HepG2 (cell line): ENCODE results near the gene ADGRD1. TPM values are rescaled to one million over a fixed set of nuclear protein-coding genes. Genes with fewer than 3 reads are reported as not detected.

Experiments used
- ATAC-seq: fragments of 200-7000 bp; cut with Tn5 transposase; 3 replicates; pipeline ENCODE4 v1.9.1; 2020; ENCODE audit warnings: mild to moderate bottlenecking, moderate library complexity
- BruUV-seq: library from RNA; stranded (reverse); fragments of 400-500 nt; replicated peaks from 2 replicates; lab custom pipeline; 2021; lab: Mats Ljungman, UMichigan
- CTCF ChIA-PET: fragments of 300-600 bp; formaldehyde crosslinking; extraction: SDS; loops from one replicate; lab custom pipeline; 2021; ENCODE audit warnings: low total read pairs, inconsistent platforms, low intra/inter-chr PET ratio; lab: Yijun Ruan, JAX
- POLR2A ChIA-PET: fragments of 350-600 bp; sonication (Branson Sonifier 250); formaldehyde crosslinking; loops from one replicate; lab custom pipeline; 2020; ENCODE audit warnings: antibody characterized with exemption, inconsistent platforms; lab: Yijun Ruan, JAX
- DNase-seq: peaks from one replicate; pipeline ENCODE4 v3.0.0-alpha.2; 2015; ENCODE audit warnings: low spot score
- FAIRE-seq: peaks from 3 replicates; lab custom pipeline; 2011; peaks lifted over from hg19 to GRCh38; lab: Jason Lieb, UNC
- H2AFZ ChIP-seq: one replicate; pipeline ENCODE4 v1.6.1; 2011; ENCODE audit warnings: low read length, inconsistent platforms
- H3K27ac ChIP-seq: fragments of 300-600 bp; 3 replicates; pipeline ENCODE4 v1.8.0; 2011; ENCODE audit warnings: mixed run types, mild to moderate bottlenecking, mixed read lengths, low read length, inconsistent platforms; ENCODE audit not compliant: insufficient read depth; ENCODE audit errors: extremely low read length
- H3K27me3 ChIP-seq, 2 experiments: fragments of 200-600 bp in 1 of 2; 2 replicates in 1 of 2; 3 replicates in 1 of 2; pipeline versions ENCODE4 v1.6.0 to v1.8.0; 2011; ENCODE audit warnings: low read length in 2 of 2, mild to moderate bottlenecking in 2 of 2, moderate library complexity in 2 of 2, inconsistent platforms in 1 of 2; ENCODE audit not compliant: insufficient read depth in 2 of 2, control insufficient read depth in 1 of 2
- H3K36me3 ChIP-seq, 2 experiments: fragments of 200-600 bp in 1 of 2; replicated peaks in 1 of 2; 2 replicates in 1 of 2; 3 replicates in 1 of 2; pipeline versions ENCODE4 v1.5.1 to v1.8.0; 2011; ENCODE audit warnings: low read length in 2 of 2, inconsistent platforms in 1 of 2; ENCODE audit not compliant: insufficient read depth in 2 of 2, control insufficient read depth in 1 of 2
- H3K4me1 ChIP-seq: 2 replicates; pipeline ENCODE4 v1.5.1; 2012; ENCODE audit warnings: low read length, inconsistent platforms; ENCODE audit not compliant: insufficient read depth
- H3K4me2 ChIP-seq: 2 replicates; pipeline ENCODE4 v1.6.0; 2011; ENCODE audit warnings: low read depth, low read length, inconsistent platforms
- H3K4me3 ChIP-seq, 3 experiments: fragments of 200-600 bp in 1 of 3; sonication (generic), shearing (Covaris generic) in 1 of 3; replicated peaks in 1 of 3; 2 replicates each; pipeline ENCODE4 v1.5.1; 2011 to 2016; ENCODE audit warnings: low read length in 3 of 3, inconsistent platforms in 2 of 3, low read depth in 2 of 3, mild to moderate bottlenecking in 2 of 3, control low read depth in 1 of 3, mixed read lengths in 1 of 3; ENCODE audit not compliant: insufficient read depth in 1 of 3
- H3K79me2 ChIP-seq: one replicate; pipeline ENCODE4 v1.6.1; 2011; ENCODE audit warnings: low read length, inconsistent platforms; ENCODE audit not compliant: insufficient read depth
- H3K9ac ChIP-seq: 2 replicates; pipeline ENCODE4 v1.6.0; 2011; ENCODE audit warnings: mild to moderate bottlenecking, low read depth, low read length, inconsistent platforms; ENCODE audit not compliant: insufficient read depth
- H3K9me3 ChIP-seq: 2 replicates; pipeline ENCODE4 v1.5.1; 2012; ENCODE audit warnings: mild to moderate bottlenecking, low read length
- H4K20me1 ChIP-seq: 2 replicates; pipeline ENCODE4 v1.6.0; 2011; ENCODE audit warnings: inconsistent platforms, mild to moderate bottlenecking, low read length, moderate library complexity; ENCODE audit not compliant: insufficient read depth
- CCAR2 ChIP-seq: fragments of 200-400 bp; formaldehyde crosslinking; optimal IDR thresholded peaks from 2 replicates; pipeline ENCODE3; 2018; ENCODE audit warnings: low read depth, mild to moderate bottlenecking, low read length, moderate library complexity
- JDP2 ChIP-seq: sonication (generic); formaldehyde crosslinking; IDR thresholded peaks from 2 replicates; pipeline ENCODE4 v1.8.1; 2022; ENCODE audit warnings: missing genetic modification reagents, borderline replicate concordance
- POLR2AphosphoS5 ChIP-seq: IDR thresholded peaks from 2 replicates; pipeline ENCODE4 v1.6.1; 2012; ENCODE audit warnings: low read depth, low read length
- THAP9 ChIP-seq: sonication (generic); formaldehyde crosslinking; IDR thresholded peaks from 2 replicates; pipeline ENCODE4; 2020; ENCODE audit warnings: missing genetic modification reagents, mild to moderate bottlenecking, borderline replicate concordance
- ZNF143 ChIP-seq: sonication (generic); formaldehyde crosslinking; IDR thresholded peaks from 2 replicates; pipeline ENCODE4 v1.4.0; 2020; ENCODE audit warnings: missing genetic modification reagents
- ZNF225 ChIP-seq: sonication (generic); formaldehyde crosslinking; IDR thresholded peaks from 2 replicates; pipeline ENCODE4 v1.4.0; 2020; ENCODE audit warnings: mild to moderate bottlenecking, missing genetic modification reagents
- ZNF784 ChIP-seq: sonication (generic); formaldehyde crosslinking; IDR thresholded peaks from 2 replicates; pipeline ENCODE4 v1.5.1; 2020; ENCODE audit warnings: missing genetic modification reagents, mild to moderate bottlenecking, borderline replicate concordance
- WGBS: methylation state at CpG from one replicate; pipeline ENCODE4 v1.1.6; 2017; ENCODE audit warnings: low lambda C conversion rate; 5-methylcytosine and 5-hydroxymethylcytosine counted together
- in situ Hi-C: cut with HindIII; loops from 2 replicates; pipeline ENCODE4 v1.10.0; 2017; ENCODE audit warnings: low pct_unique_long_range_greater_than_20kb; ENCODE audit not compliant: extremely low pct_ligation_motif_present
- intact Hi-C: fragments of 100-400 bp; cut with micrococcal nuclease; formaldehyde crosslinking; loops from one replicate; pipeline ENCODE4 v1.10.0; 2022; ENCODE audit not compliant: unreplicated experiment
- polyA plus RNA-seq, 8 experiments: library from polyadenylated mRNA; depleted of rRNA in 3 of 8; stranded (reverse) in 7 of 8; unstranded in 1 of 8; fragments of >200 nt; fragmentation: Illumina TruSeq in 4 of 8; extraction: Trizol in 4 of 8; gene quantifications; 2 replicates each; pipeline versions ENCODE4 v1.2.1 to v1.2.3, GENCODE V29; 2011 to 2016; ENCODE audit warnings: low read depth in 4 of 8, missing spikeins in 1 of 8, mixed read lengths in 1 of 8; ENCODE audit not compliant: insufficient read depth in 1 of 8
- total RNA-seq, 5 experiments: library from RNA; depleted of rRNA; stranded (reverse); fragments of >200 nt; fragmentation: Illumina TruSeq; extraction: Trizol; gene quantifications; 2 replicates each; pipeline ENCODE4 v1.2.3, GENCODE V29; 2016; ENCODE audit warnings: low read depth in 1 of 5

The ADGRD1 gene
- total and polyA plus RNA-seq, 2 of the 13 experiments (the other 11 are each of a cell fraction or from before 2014, with no cell fraction given): 0.46 to 12.4 TPM

- TF ChIP-seq THAP9 (no peak), ZNF143 (CRISPR knock-in tag) (no peak), ZNF784 (CRISPR knock-in tag) (no peak), CCAR2 (no peak), JDP2 (CRISPR knock-in tag) (no peak)
These were observed 6.4 kb downstream of the ADGRD1 start (continued) for GRCh38 chr12:130960058-130960457.

GRCh38 chr12:130960787-130961186 is 7.1 kb downstream of the ADGRD1 start:
- ATAC-seq (no peak), DNase-seq (no peak), FAIRE-seq (no peak)
- Histone ChIP-seq H3K4me3 (no peak overlapping the region), H3K4me1 (peaks cover 18% of the 10 kb centered on the region; the same call in 1 of the 2 replicates), H3K27me3 (no peaks in the 10 kb centered on the region), H3K4me2 (no peak overlapping the region), H3K36me3 (no peaks in the 10 kb centered on the region; a peak in 1 of 5 replicates), H3K79me2 (no peaks in the 10 kb centered on the region), H3K27ac (no peak overlapping the region), H4K20me1 (no peaks in the 10 kb centered on the region), H2AFZ (no peak overlapping the region), H3K9ac (no peak overlapping the region), H3K9me3 (no peaks in the 10 kb centered on the region)
- intact Hi-C loops (loop anchor here (10.0 kb wide), 1 partner anchor 54 kb away; no protein-coding TSS in a partner anchor), in situ Hi-C loops (no loop called here)
- TF ChIP-seq ZNF225 (CRISPR knock-in tag): no peak
- TF ChIP-seq POLR2AphosphoS5: no peak
- ChIA-PET CTCF (no interaction called here), POLR2A (no interaction called here)
- 94% methylated on average over 8 of the region's 8 CpGs for WGBS
- BruUV-seq: no TSS peak
